GM18505 (cell line): ENCODE data around the gene GLCCI1.
"Not testable (repeated sequence)": the region's sequence is repeated elsewhere in the genome, so short reads cannot be mapped to it uniquely, and the experiment has no call there.

Experiments
- ATAC-seq: cut with Tn5 transposase; IDR thresholded peaks from one replicate; pipeline ENCODE4 v1.9.1; 2021; ENCODE audit not compliant: unreplicated experiment
- POLR2A ChIP-seq: IDR thresholded peaks from 4 replicates; pipeline ENCODE4 v1.6.1; 2011; ENCODE audit warnings: borderline replicate concordance; ENCODE audit not compliant: insufficient read depth, insufficient read length; ENCODE audit errors: extremely low read depth

The GLCCI1 gene

DNA sequence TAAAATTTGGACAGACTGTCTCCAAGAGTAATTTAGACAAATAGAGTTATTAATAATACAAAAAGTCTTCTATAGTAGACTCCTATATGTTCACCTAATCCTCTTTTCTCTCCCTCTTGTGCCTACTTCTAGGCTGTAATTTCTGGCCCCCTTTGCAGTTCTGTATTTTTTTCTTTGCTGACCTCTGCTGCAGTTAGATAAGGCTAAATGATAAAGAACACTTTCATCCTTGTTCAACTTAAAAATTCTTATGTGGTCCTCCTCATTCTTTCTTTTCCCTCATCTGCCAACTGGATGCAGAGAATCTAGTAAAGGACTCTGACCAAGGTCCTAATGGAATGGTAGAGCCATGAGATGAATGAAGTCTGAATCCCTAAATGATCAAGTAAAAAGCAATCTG lies 20.1 kb downstream of the GLCCI1 start:
- no peak for TF ChIP-seq POLR2A
- no peak for ATAC-seq

DNA sequence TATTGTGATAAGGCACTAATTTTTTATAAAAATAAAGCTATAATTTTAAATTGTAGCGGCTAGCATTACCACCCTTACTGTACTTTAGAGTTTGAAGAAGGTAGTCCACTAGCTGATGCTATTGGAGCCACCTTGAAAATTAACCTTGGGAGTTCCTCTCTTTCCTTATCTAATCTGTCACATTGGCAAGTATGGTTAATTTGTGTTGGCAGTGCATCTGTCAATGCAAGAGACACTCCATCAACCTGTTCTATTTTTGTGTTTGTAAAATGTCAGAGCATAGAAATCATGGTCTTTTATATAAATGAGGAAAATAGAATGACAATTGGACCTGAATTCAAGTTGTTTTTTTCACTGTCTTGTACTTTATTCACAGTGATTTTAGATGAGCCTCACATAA lies 20.5 kb downstream of the GLCCI1 start:
- TF ChIP-seq POLR2A = no peak
- ATAC-seq = no peak

GRCh38 chr7:7989616-7990440 lies 21.2 kb downstream of the GLCCI1 start:
- no peak for ATAC-seq
- no peak for TF ChIP-seq POLR2A

GRCh38 chr7:7990441-7990761 lies 21.8 kb downstream of the GLCCI1 start:
- no peak for ATAC-seq
- no peak for TF ChIP-seq POLR2A

DNA sequence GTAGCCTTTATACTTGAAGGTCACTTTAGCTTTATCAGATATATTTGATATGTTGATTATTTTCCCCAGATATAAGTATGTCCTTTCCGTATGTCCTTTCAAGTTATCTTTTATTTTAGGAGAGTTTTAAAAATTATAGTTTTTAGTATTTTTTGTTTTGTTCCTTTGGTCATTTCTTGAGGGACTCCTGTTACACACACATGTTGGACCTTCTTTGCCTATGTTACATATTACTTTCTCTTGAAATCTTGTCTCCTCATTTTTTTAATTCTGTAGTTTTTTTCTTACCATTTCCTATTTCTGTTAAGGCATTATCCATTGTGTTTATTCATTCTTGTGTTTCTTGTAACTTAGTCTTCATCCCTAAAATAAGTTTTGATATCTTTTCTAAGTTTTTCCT lies 23.9 kb downstream of the GLCCI1 start:
- ATAC-seq = no peak
- no peak for TF ChIP-seq POLR2A

DNA sequence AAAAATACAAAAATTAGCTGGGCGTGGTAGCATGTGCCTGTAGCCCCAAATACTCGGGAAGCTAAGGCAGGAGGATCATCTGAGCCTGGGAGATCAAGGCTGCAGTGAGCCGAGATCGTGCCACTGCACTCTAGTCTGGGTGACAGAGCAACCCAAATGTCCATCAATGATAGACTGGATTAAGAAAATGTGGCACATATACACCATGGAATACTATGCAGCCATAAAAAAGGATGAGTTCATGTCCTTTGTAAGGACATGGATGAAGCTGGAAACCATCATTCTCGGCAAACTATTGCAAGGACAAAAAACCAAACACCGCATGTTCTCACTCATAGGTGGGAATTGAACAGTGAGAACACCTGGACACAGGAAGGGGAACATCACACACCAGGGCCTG lies 26.8 kb downstream of the GLCCI1 start:
- ATAC-seq = not testable (repeated sequence)

GRCh38 chr7:7996568-7996967 lies 28.0 kb downstream of the GLCCI1 start:
- ATAC-seq = no peak
- TF ChIP-seq POLR2A = no peak

DNA sequence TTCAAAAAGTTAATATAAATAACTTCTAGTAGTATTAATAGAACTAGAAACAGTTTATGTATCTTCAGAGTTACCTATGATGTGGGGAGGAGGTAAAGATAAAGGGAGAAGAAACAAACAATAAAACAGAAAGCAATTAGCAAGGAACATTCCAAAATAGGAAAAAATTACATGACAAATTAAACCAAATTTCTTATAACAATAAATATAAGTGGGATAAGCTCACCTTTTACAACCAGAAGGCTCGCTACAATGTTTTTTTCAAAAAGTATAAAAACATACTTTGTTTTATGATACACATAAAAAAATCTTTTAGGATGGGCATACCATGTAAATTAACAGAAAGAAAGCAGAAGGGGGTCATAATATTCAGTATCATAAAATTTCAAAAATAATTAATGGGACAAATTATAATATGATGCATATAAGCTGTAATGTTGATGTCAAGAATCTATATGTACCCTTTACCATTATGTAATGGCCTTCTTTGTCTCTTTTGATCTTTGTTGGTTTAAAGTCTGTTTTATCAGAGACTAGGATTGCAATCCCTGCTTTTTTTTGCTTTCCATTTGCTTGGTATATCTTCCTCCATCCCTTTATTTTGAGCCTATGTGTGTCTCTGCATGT lies 31.8 kb downstream of the GLCCI1 start:
- no peak for TF ChIP-seq POLR2A
- ATAC-seq = no peak

DNA sequence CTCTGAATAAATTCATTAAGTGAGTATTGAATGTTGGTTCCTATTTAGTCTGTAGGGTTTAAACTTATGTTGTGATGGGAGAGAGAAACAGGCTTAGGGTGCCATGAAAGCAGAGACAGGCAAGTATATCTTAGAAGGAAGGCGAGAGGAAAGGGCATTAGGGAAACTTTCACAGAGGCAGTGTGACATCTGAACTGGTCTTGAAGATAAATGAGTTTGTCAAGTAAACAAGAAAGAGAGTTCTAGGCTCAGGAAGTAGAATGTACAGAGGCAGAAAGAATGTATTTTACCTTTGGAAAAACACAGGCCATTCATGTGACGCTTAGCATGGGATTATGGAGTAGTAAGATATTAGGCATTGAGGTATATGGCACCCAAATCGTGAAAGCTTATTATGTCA lies 34.5 kb downstream of the GLCCI1 start:
- no peak for ATAC-seq
- TF ChIP-seq POLR2A = no peak

- no peak for ATAC-seq
- no peak for TF ChIP-seq POLR2A
Measured at GRCh38 chr7:8005279-8005678, 36.7 kb downstream of the GLCCI1 start.

GRCh38 chr7:8014399-8014798 lies 45.8 kb downstream of the GLCCI1 start:
- no peak for ATAC-seq
- no peak for TF ChIP-seq POLR2A

GRCh38 chr7:8015100-8015745 lies 46.6 kb downstream of the GLCCI1 start:
- ATAC-seq = no peak
- no peak for TF ChIP-seq POLR2A

DNA sequence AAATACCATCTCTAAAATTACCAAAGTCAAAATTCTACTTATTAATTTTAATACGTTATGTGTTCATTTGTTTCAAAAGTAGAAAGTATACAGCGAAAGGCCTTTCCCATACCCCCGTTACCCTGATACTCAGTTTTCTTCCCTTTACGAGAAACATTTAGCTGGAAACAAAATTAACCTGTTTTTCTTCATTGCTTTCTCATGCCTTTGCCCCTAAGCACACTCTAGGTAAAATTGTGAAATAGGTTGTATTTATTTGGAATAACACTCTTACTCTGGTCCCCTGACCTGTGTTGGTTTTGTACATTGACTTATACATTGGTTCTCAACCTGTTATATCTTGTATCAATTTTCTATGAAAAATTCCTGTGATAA lies 47.1 kb downstream of the GLCCI1 start:
- no peak for TF ChIP-seq POLR2A
- no peak for ATAC-seq

DNA sequence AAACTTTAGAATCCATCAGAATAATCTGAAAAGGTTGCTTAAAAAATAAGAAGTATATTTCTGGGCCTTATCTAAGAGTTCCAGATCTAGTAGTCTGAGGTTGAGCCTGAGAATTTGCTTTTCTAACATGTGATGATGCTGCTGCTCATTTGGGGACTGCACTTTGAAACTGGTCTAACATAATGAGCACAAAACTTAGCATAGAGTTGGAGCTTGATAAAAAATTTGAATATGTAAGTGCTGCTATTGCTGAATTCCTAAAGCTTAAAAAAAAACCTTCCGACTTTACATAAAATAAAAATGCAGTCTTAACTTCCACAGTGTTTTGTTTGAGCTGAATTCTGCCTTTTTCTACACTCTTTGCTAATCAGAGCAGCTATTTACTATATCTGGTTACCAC lies 48.8 kb downstream of the GLCCI1 start:
- no peak for ATAC-seq
- no peak for TF ChIP-seq POLR2A
